GM21529 (cell line): ENCODE results near the gene SPACA7.
"Not testable (repeated sequence)": the region's sequence is repeated elsewhere in the genome, so short reads cannot be mapped to it uniquely, and the experiment has no call there.

Source experiments
- ATAC-seq: cut with Tn5 transposase; IDR thresholded peaks from one replicate; pipeline ENCODE4 v1.9.1; 2021; ENCODE audit not compliant: unreplicated experiment

The SPACA7 gene

GRCh38 chr13:112416647-112417046, 40.5 kb downstream of the SPACA7 start:
- ATAC-seq: no peak

- no peak for ATAC-seq
Measured at GRCh38 chr13:112417079-112417478, 40.9 kb downstream of the SPACA7 start.

- no peak for ATAC-seq
Measured at GRCh38 chr13:112424098-112424497, 47.9 kb downstream of the SPACA7 start.

- ATAC-seq: no peak
Measured at GRCh38 chr13:112428704-112429103, 52.5 kb downstream of the SPACA7 start.

- ATAC-seq: no peak
Measured at GRCh38 chr13:112431734-112432133, 55.6 kb downstream of the SPACA7 start.

- not testable (repeated sequence) for ATAC-seq
Measured at GRCh38 chr13:112432734-112433133, 56.6 kb downstream of the SPACA7 start.

- ATAC-seq: not testable (repeated sequence)
Measured at GRCh38 chr13:112433517-112433916, 57.4 kb downstream of the SPACA7 start.

GRCh38 chr13:112434032-112434431, 57.9 kb downstream of the SPACA7 start:
- ATAC-seq: no peak

- ATAC-seq: no peak
Measured at GRCh38 chr13:112434937-112435523, 58.9 kb downstream of the SPACA7 start.

GRCh38 chr13:112435973-112436372, 59.8 kb downstream of the SPACA7 start:
- ATAC-seq: no peak

GRCh38 chr13:112438094-112438493, 61.9 kb downstream of the SPACA7 start:
- ATAC-seq: no peak

- ATAC-seq: no peak
Measured at GRCh38 chr13:112438515-112438914, 62.4 kb downstream of the SPACA7 start.

GRCh38 chr13:112441226-112441625, 65.1 kb downstream of the SPACA7 start:
- ATAC-seq: no peak

- ATAC-seq: no peak
Measured at GRCh38 chr13:112441779-112442310, 65.7 kb downstream of the SPACA7 start.

- no peak for ATAC-seq
Measured at GRCh38 chr13:112442483-112443090, 66.4 kb downstream of the SPACA7 start.

- no peak for ATAC-seq
Measured at GRCh38 chr13:112443191-112443994, 67.2 kb downstream of the SPACA7 start.

GRCh38 chr13:112443995-112444311, 67.8 kb downstream of the SPACA7 start:
- ATAC-seq: peak; percentile 70

GRCh38 chr13:112444416-112445399, 68.6 kb downstream of the SPACA7 start:
- ATAC-seq: no peak

GRCh38 chr13:112445411-112446271, 69.5 kb downstream of the SPACA7 start:
- ATAC-seq: no peak

- no peak for ATAC-seq
Measured at GRCh38 chr13:112446347-112446861, 70.2 kb downstream of the SPACA7 start.
